ENCODE data around the gene TBRG1.

DNA sequence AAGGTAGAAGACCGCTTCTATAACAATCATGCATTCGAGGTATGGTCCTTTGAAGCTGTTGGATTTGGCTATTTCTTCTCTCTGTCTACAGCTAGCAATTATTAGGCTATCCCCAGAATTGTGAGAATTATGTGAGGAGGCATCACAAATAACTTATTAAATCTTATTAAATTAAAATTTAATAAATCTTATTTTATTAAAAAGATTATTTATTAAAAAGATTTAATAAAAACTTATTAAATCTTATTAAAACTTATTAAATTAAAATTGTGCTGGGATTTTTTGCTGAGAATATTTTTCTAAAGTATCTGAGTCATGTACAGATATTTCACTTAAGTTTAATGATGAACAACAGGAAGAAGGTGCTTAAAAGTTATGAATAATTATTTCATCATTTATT is 58.8 kb downstream of the TBRG1 start:
- TF ChIP-seq, protein P1, sequence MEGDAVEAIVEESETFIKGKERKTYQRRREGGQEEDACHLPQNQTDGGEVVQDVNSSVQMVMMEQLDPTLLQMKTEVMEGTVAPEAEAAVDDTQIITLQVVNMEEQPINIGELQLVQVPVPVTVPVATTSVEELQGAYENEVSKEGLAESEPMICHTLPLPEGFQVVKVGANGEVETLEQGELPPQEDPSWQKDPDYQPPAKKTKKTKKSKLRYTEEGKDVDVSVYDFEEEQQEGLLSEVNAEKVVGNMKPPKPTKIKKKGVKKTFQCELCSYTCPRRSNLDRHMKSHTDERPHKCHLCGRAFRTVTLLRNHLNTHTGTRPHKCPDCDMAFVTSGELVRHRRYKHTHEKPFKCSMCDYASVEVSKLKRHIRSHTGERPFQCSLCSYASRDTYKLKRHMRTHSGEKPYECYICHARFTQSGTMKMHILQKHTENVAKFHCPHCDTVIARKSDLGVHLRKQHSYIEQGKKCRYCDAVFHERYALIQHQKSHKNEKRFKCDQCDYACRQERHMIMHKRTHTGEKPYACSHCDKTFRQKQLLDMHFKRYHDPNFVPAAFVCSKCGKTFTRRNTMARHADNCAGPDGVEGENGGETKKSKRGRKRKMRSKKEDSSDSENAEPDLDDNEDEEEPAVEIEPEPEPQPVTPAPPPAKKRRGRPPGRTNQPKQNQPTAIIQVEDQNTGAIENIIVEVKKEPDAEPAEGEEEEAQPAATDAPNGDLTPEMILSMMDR (optimal IDR thresholded peaks at IDR 0.05 in 1 of 3, IDR thresholded peaks at IDR 0.05 in 1 of 3, conservative IDR thresholded peaks at IDR 0.05 in 1 of 3; ENCODE audit: extremely low read depth in 1 of 3, insufficient read depth in 2 of 3, low read length in 3 of 3): no peak
- TF ChIP-seq EZH2 (IDR thresholded peaks at IDR 0.05; ENCODE audit: low read length): no peak

Data from keratinocyte (primary cell).